Epidermal melanocyte (primary cell): Measurements from ENCODE around the gene ZNF575.

Experiments
- DNase-seq: peaks from one replicate; pipeline ENCODE4 v3.0.0; 2011; ENCODE audit warnings: low spot score; ENCODE audit not compliant: insufficient read length

Gene ZNF575

GRCh38 chr19:43570174-43570791 lies 37.3 kb downstream of the ZNF575 start:
- no peak for DNase-seq

GRCh38 chr19:43572171-43572588 lies 39.2 kb downstream of the ZNF575 start:
- no peak for DNase-seq

GRCh38 chr19:43574424-43575155 lies 41.6 kb downstream of the ZNF575 start:
- DNase-seq = no peak

- DNase-seq = peak; percentile 95
Measured at GRCh38 chr19:43575156-43575950, 42.4 kb downstream of the ZNF575 start, which contains the start of the genes PINLYP and XRCC1. PINLYP (plus strand) TSS chr19:43575801; CDS start chr19:43577192, 1,391 bp downstream. XRCC1 (minus strand) TSS chr19:43575527; CDS start chr19:43575458, 69 bp downstream.

- DNase-seq = no peak
Measured at GRCh38 chr19:43575955-43576878, 43.2 kb downstream of the ZNF575 start.

GRCh38 chr19:43578787-43579186 lies 45.8 kb downstream of the ZNF575 start:
- no peak for DNase-seq

- no peak for DNase-seq
Measured at GRCh38 chr19:43581467-43581866, 48.5 kb downstream of the ZNF575 start.

- DNase-seq = no peak
Measured at GRCh38 chr19:43582495-43582894, 49.5 kb downstream of the ZNF575 start.

- no peak for DNase-seq
Measured at GRCh38 chr19:43584484-43584883, 51.5 kb downstream of the ZNF575 start.
